ENCODE data around the gene CLCC1. TPM values are rescaled to one million over a fixed set of nuclear protein-coding genes. Genes with fewer than 3 reads are reported as not detected.

CLCC1 gene
- total RNA-seq, 1 donor from 2014 or later: 32.1 TPM

DNA sequence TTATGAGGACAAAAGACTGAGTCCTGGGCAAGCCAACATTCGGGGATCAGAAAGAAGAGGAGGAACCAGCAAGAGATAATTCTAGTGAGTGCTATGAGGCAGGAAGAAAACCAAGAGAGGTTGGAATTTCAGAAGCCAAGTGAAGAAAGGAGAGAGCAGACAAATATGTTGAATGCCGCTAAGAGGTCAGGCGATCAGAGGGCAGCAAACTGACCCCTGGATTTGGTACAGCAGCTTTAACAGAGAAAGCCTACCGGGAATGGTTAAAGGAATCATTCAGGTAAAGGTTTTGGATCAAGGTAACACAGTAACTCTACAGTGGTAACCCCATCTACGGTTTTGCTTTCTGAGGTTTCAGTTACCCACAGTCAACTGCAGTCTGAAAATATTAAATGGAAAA lies 5.4 kb downstream of the CLCC1 start:
- peaks cover 25% of the 10 kb centered on the region for H3K36me3 ChIP-seq
- intact Hi-C loops (cut with DNase I): no loop called here
- H3K27me3 ChIP-seq (ENCODE audit: low read depth): no peaks in the 10 kb centered on the region
- H3K27ac ChIP-seq: no peak overlapping the region
- no peaks in the 10 kb centered on the region for H3K9me3 ChIP-seq
- no peak overlapping the region for H3K4me3 ChIP-seq
- ATAC-seq: no peak
- no peak for TF ChIP-seq CTCF (IDR thresholded peaks at IDR 0.05)
- no peak for DNase-seq
- peaks cover 34% of the 10 kb centered on the region for H3K4me1 ChIP-seq

DNA sequence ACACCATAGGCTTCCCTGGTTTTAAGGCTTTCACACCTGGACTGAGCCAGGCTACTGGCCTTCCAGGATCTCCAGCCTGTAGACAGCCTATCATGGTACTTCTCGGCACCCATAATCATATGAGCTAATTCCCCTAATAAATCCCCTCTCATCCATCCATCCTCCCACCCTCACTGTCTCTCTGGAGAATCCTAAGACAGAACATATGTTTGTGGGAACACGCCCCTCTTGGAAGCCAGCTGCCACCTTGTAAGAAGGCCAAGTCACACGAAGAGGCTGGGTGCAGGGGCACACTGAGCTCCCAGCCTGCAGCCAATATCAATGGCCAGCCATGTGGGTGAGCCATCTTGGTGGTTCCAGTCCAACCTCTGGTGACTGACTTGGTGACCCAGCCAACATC lies 7.4 kb downstream of the CLCC1 start:
- Histone ChIP-seq H3K36me3 (peaks cover 25% of the 10 kb centered on the region), H3K4me3 (no peak overlapping the region), H3K27me3 (ENCODE audit: low read depth) (no peaks in the 10 kb centered on the region), H3K27ac (no peak overlapping the region), H3K4me1 (peaks cover 18% of the 10 kb centered on the region), H3K9me3 (no peaks in the 10 kb centered on the region)
- intact Hi-C loops (cut with DNase I): no loop called here
- no peak for DNase-seq
- no peak for TF ChIP-seq CTCF (IDR thresholded peaks at IDR 0.05)
- ATAC-seq: no peak

DNA sequence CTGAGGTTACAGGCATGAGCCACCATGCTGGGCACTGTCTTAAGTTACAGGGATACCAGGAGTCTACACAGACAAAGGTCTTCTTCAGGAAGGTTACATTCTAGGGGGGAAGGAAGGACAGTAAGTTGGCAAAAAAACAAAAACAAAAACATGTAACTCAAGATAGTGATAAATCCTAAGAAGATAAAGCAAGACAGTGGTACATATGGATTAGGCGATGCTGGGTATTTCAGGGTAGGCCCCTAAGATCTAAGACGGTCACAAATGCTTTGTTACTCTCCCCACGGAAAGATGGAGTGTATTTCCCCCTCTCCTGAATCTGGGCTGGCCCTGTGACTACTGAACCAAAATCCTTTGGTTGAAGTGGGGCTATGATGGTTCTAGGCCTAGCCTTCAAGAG lies 8.2 kb downstream of the CLCC1 start:
- ATAC-seq (no peak), DNase-seq (no peak)
- Histone ChIP-seq H3K36me3 (peaks cover 25% of the 10 kb centered on the region), H3K4me3 (no peak overlapping the region), H3K27ac (no peak overlapping the region), H3K27me3 (ENCODE audit: low read depth) (no peaks in the 10 kb centered on the region), H3K9me3 (no peaks in the 10 kb centered on the region), H3K4me1 (peaks cover 11% of the 10 kb centered on the region)
- TF ChIP-seq CTCF (IDR thresholded peaks at IDR 0.05): no peak
- intact Hi-C loops (cut with DNase I): no loop called here

DNA sequence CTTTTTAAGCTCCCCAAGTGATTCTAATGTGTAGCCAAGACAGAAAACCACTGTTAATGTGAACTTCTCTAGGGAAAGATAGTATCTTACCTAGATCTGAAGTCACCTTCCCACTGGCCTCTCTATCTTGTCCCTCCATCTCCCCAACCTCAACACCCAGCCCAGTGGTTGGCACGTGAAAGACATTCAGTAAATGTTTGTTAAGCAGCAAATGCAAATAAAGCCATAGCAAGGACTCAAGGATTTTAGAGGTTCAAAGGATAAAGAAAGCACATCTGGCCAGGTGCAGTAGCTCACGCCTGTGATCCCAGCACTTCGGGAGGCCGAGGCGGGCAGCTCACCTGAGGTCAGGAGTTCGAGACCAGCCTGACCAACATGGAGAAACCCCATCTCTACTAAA lies 9.8 kb downstream of the CLCC1 start:
- Histone ChIP-seq H3K36me3 (peaks cover 25% of the 10 kb centered on the region), H3K27me3 (ENCODE audit: low read depth) (no peaks in the 10 kb centered on the region), H3K4me1 (peaks cover 17% of the 10 kb centered on the region), H3K4me3 (no peak overlapping the region), H3K27ac (no peak overlapping the region), H3K9me3 (no peaks in the 10 kb centered on the region)
- no peak for ATAC-seq
- TF ChIP-seq CTCF (IDR thresholded peaks at IDR 0.05): no peak
- intact Hi-C loops (cut with DNase I): no loop called here
- DNase-seq: no peak

DNA sequence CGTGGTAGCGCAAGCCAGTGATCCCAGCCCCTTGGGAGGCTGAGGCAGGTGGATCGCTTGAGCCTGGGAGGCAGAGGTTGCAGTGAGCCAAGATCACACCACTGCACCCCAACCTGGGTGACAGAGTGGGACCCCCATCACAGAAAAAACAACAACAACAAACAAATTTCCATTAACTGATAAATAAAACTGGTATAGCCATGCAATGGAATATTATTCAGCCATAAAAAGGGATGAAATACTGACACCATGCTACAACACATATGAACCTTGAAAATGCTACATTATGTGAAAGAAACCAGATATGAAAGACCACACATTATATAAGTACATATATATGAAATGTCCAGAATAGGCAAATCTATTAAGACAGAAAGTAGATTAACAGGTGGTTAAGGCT lies 12.0 kb downstream of the CLCC1 start:
- Histone ChIP-seq H3K27me3 (ENCODE audit: low read depth) (no peaks in the 10 kb centered on the region), H3K27ac (no peak overlapping the region), H3K4me3 (no peak overlapping the region), H3K9me3 (no peaks in the 10 kb centered on the region), H3K36me3 (peaks cover 33% of the 10 kb centered on the region), H3K4me1 (peaks cover 15% of the 10 kb centered on the region)
- ATAC-seq: no peak
- intact Hi-C loops (cut with DNase I): no loop called here
- no peak for DNase-seq
- TF ChIP-seq CTCF (IDR thresholded peaks at IDR 0.05): no peak

- TF ChIP-seq CTCF (IDR thresholded peaks at IDR 0.05): no peak
- DNase-seq (no peak), ATAC-seq (no peak)
- intact Hi-C loops (cut with DNase I): no loop called here
- Histone ChIP-seq H3K27ac (no peak overlapping the region), H3K4me3 (no peak overlapping the region), H3K9me3 (no peaks in the 10 kb centered on the region), H3K36me3 (peaks cover 45% of the 10 kb centered on the region), H3K27me3 (ENCODE audit: low read depth) (no peaks in the 10 kb centered on the region), H3K4me1 (peaks cover 15% of the 10 kb centered on the region)
Observed at GRCh38 chr1:108949044-108949443, 14.2 kb downstream of the CLCC1 start.
